Neuron (in vitro differentiated cells): ENCODE data around the gene AMPD1.

Source experiments
- H2AFZ ChIP-seq: one replicate; pipeline ENCODE4 v1.6.1; 2013; ENCODE audit warnings: low read depth, mild to moderate bottlenecking, inconsistent platforms, low read length, moderate library complexity
- H3K27me3 ChIP-seq: one replicate; pipeline ENCODE4 v1.6.1; 2013; ENCODE audit warnings: low read length; ENCODE audit not compliant: insufficient read depth
- H3K36me3 ChIP-seq: one replicate; pipeline ENCODE4 v1.6.1; 2013; ENCODE audit warnings: low read length; ENCODE audit not compliant: insufficient read depth
- H3K4me1 ChIP-seq: one replicate; pipeline ENCODE4 v1.6.1; 2013; ENCODE audit warnings: low read length; ENCODE audit not compliant: insufficient read depth
- H3K4me3 ChIP-seq: 2 replicates; pipeline ENCODE4 v1.5.1; 2013; ENCODE audit warnings: mild to moderate bottlenecking, low read length, moderate library complexity
- H3K9me3 ChIP-seq: one replicate; pipeline ENCODE4 v1.6.1; 2013; ENCODE audit warnings: low read length

Gene AMPD1

DNA sequence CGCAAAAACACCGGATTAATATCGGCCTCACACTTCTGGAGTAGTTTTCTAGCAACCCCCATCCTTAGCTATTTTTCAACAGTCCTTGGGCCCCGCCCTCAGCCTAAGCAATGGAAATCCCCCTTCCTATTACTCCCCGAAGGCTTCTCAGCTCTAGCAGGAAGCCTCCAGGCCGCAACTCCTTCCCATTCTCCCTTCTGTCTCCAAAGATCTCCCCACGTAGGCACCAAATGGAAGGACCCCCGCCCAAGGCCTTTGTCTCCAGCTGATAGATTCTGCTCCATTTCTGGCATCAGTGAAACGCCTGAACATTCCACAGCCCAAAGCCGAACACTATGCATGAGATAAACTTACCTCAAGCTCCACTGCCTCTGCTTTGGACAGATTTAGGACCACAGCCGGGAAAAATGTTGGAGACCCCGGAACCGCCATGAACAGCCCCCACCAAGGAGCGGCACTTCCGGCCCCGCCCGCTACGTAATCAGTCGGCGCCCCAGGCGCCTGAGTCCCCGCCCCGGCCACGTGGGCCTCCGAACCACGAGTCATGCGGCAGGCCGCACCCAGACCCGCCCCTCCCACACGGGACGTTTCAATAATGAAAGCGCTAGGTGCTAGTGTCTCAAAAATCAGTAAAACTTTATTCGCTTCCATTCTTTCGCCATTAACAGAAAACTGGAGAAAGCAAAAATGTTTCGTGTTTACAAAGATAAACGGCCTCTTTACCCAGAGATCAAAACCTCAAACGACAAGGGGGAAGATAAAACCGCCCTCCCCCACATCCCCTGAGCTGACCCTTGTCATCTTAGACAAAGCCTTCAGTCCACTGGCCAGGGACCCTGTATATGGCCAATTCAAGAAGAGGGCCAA, 21.2 kb upstream of the AMPD1 start, which contains the start of gene NRAS:
TSS of gene NRAS (minus strand) at position 468 of the 867 bp plus-strand sequence. CDS start 611 bp downstream, outside the sequence.
- no peaks in the 10 kb centered on the region for H3K9me3 ChIP-seq
- H3K36me3 ChIP-seq: peaks cover 71% of the 10 kb centered on the region

DNA sequence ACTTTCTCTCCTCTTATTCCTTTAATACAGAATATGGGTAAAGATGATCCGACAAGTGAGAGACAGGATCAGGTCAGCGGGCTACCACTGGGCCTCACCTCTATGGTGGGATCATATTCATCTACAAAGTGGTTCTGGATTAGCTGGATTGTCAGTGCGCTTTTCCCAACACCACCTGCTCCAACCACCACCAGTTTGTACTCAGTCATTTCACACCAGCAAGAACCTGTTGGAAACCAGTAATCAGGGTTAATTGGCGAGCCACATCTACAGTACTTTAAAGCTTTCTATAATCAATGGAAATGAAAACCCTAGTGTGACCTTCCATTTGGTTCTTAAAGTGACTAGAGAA, 20.6 kb upstream of the AMPD1 start:
- Histone ChIP-seq H3K27me3 (no peaks in the 10 kb centered on the region), H3K4me1 (peaks cover 16% of the 10 kb centered on the region), H3K4me3 (peak overlapping the region; percentile 88), H2AFZ (peak overlapping the region; percentile 17), H3K36me3 (peaks cover 70% of the 10 kb centered on the region), H3K9me3 (no peaks in the 10 kb centered on the region)

More for the DNA sequence above, 21.2 kb upstream of the AMPD1 start, which contains the start of gene NRAS:
- Histone ChIP-seq H2AFZ (peak within 1 kb of the TSS; percentile 17), H3K4me3 (peak within 1 kb of the TSS; percentile 88), H3K27me3 (no peaks in the 10 kb centered on the region), H3K4me1 (peaks cover 16% of the 10 kb centered on the region)

DNA sequence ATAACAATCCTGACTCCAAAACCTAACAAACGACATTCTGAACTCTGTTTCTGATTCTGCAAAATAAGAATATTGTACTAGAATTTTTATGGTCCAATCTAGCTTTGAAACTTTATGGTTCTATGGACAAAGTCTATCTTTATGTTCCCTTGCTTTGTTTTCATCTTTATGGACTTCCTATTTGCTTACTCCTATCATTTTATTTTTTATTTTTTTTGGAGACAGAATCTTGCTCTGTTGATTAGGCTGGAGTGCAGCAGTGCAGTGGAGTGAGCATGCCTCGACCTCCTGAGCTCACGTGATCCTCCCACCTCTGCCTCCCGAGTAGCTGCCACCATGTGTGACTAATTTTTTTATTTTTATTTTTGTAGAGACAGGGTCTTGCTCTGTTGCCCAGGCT, 17.6 kb upstream of the AMPD1 start:
- H3K4me3 ChIP-seq: no peak overlapping the region
- H3K4me1 ChIP-seq: peaks cover 16% of the 10 kb centered on the region
- H3K27me3 ChIP-seq: no peaks in the 10 kb centered on the region
- no peaks in the 10 kb centered on the region for H3K9me3 ChIP-seq
- peaks cover 67% of the 10 kb centered on the region for H3K36me3 ChIP-seq
- no peak overlapping the region for H2AFZ ChIP-seq

DNA sequence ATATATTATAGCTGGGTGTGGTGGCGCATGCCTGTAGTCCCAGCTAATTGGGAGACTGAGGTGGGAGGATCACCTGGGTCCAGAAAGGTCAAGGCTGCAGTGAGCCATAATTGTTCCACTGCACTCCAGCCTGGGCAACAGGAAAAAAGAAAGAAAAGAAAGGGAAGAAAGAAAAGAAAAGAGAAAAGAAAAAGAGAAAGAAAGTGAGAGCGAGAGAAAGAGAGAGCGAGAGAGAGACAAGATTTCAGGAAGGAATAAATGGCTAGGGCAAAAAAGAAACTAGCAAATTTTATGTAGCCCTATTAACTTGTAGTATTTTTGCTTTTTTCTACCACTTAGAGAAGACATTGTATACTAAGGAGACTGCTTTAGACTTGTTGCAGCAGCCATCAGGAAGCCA, 15.0 kb upstream of the AMPD1 start:
- Histone ChIP-seq H3K4me3 (no peak overlapping the region), H3K9me3 (no peaks in the 10 kb centered on the region), H3K4me1 (peaks cover 4% of the 10 kb centered on the region), H2AFZ (no peak overlapping the region), H3K27me3 (no peaks in the 10 kb centered on the region), H3K36me3 (peaks cover 84% of the 10 kb centered on the region)

DNA sequence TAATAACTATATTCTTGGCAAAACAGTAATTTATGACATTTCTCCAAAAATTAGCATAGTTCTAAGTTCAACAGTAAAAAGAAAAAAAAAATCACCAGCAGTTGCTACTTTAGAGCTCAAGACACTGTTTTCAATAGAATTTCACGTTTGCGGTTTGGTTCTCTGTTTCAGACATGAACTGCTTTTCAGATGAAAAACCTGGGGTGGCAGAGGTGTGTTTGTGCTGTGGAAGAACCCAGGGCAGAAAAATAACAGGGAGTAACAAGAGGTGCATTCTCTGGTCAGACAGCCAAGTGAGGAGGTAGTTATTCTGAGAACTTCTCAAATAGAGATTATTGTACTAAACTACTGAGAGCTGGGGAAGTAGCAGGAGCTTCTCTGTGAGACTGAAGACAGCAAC, 12.3 kb upstream of the AMPD1 start:
- H3K4me1 ChIP-seq: no peaks in the 10 kb centered on the region
- peaks cover 61% of the 10 kb centered on the region for H3K36me3 ChIP-seq
- no peaks in the 10 kb centered on the region for H3K9me3 ChIP-seq
- no peaks in the 10 kb centered on the region for H3K27me3 ChIP-seq
- H3K4me3 ChIP-seq: no peak overlapping the region
- no peak overlapping the region for H2AFZ ChIP-seq

DNA sequence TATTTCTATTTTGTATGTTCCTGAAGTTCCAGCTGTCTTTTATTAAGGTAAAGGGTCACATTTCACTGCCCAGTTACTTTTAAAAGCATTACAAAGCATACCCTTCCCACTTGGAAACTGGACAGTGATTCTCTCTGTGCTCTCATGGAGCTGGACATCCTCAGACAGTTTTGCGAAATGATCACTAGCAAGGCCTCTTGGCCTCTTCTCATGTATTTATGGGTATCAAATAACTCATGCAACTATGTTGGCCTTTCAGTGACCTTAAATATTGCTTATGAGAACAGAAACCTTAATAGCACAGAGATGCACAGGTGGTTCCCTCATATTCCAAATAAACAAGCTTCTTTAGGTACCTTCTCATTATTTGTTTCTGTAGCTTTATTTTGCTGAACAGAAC, 7.9 kb upstream of the AMPD1 start:
- Histone ChIP-seq H3K27me3 (no peaks in the 10 kb centered on the region), H3K9me3 (no peaks in the 10 kb centered on the region), H3K4me3 (no peak overlapping the region), H3K4me1 (no peaks in the 10 kb centered on the region), H3K36me3 (peaks cover 24% of the 10 kb centered on the region), H2AFZ (no peak overlapping the region)

DNA sequence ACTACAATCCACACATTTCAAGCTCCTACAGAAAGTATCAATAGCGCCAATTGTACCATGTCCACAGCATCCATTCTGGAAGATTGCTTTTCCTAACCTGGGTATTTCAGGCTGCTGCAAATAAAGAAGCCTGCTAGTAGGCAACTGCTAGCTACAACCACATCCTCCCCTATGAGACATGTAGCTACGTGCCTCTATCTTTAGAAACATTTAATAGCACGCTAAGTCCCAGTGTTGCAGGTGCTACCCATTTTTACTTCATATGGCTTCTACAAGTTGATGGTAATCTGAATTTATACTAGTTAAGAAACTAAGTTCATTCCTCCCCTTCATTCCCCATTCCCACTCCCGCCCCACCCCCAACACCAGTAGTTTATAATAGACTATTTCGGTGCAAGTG, 7.4 kb upstream of the AMPD1 start:
- no peaks in the 10 kb centered on the region for H3K9me3 ChIP-seq
- no peaks in the 10 kb centered on the region for H3K27me3 ChIP-seq
- H2AFZ ChIP-seq: no peak overlapping the region
- no peak overlapping the region for H3K4me3 ChIP-seq
- no peaks in the 10 kb centered on the region for H3K4me1 ChIP-seq
- peaks cover 19% of the 10 kb centered on the region for H3K36me3 ChIP-seq

DNA sequence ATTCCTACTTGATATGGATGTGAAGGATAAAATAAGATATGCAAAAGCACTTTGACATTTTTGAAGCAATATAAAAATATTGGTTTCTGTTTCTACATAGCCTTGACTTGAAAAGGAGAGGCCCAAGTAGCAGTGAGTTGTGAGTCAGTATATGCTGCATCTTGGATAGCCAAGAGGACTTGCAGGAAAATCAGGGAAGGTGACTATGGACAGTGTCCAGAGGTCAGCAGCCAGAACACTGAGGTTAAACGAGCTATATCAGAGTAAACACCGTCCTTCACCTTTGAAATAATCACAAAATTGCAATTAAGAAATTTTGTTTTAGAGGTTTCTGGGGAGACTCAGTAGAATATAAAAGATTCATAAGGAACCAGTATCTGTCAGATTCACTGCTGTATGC, 6.6 kb upstream of the AMPD1 start:
- Histone ChIP-seq H3K27me3 (no peaks in the 10 kb centered on the region), H3K4me1 (no peaks in the 10 kb centered on the region), H2AFZ (no peak overlapping the region), H3K4me3 (no peak overlapping the region), H3K9me3 (no peaks in the 10 kb centered on the region), H3K36me3 (peaks cover 11% of the 10 kb centered on the region)

DNA sequence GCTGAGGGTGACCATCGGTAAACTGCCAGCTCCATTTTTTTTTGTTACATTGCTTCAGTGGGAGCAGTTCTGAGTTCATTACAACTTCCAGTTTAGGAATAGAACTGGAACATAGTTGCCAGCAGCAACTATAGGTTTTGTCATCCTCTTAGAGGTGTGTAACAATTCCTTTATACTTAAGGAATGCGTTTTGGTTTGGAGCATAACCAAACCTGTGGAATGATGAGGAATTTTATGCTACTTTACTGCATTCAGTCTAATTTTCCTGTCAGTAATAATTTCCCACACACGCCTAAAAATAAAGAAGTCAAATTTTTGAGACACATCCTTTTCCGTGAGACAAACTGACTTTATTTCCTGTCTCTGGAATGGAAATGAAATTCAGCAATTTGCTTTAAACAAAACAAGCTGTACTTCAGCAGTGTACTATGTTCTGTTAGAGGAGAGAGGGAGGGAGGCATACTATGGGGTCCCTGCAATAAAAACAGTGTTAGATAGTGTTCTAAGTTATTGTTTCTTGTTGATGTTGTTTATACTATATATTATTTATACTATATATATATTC, 4.8 kb upstream of the AMPD1 start:
- H3K36me3 ChIP-seq: no peaks in the 10 kb centered on the region
- H3K4me1 ChIP-seq: no peaks in the 10 kb centered on the region
- no peaks in the 10 kb centered on the region for H3K27me3 ChIP-seq
- H3K9me3 ChIP-seq: no peaks in the 10 kb centered on the region
- no peak overlapping the region for H2AFZ ChIP-seq
- H3K4me3 ChIP-seq: no peak overlapping the region

DNA sequence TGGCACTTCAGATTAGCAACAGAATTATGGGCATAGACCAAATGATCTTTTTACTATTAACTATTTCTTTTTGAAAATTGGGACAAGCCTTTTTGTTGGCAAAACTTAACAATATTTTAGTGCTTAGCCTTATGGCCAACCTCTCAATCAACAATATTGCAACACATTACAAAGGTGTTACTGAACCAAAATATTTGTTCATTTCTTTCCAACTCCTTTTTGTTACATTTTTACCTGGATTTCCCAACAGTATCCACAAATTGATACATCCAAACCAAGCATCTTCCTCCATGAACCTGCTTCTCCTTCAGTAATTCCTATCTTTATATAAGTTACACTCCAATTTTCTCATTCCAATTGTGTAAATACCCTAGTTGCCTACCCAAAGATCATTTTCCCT, 1.5 kb upstream of the AMPD1 start:
- H3K36me3 ChIP-seq: no peaks in the 10 kb centered on the region
- no peaks in the 10 kb centered on the region for H3K9me3 ChIP-seq
- no peak overlapping the region for H2AFZ ChIP-seq
- H3K4me3 ChIP-seq: no peak overlapping the region
- H3K27me3 ChIP-seq: no peaks in the 10 kb centered on the region
- no peaks in the 10 kb centered on the region for H3K4me1 ChIP-seq

DNA sequence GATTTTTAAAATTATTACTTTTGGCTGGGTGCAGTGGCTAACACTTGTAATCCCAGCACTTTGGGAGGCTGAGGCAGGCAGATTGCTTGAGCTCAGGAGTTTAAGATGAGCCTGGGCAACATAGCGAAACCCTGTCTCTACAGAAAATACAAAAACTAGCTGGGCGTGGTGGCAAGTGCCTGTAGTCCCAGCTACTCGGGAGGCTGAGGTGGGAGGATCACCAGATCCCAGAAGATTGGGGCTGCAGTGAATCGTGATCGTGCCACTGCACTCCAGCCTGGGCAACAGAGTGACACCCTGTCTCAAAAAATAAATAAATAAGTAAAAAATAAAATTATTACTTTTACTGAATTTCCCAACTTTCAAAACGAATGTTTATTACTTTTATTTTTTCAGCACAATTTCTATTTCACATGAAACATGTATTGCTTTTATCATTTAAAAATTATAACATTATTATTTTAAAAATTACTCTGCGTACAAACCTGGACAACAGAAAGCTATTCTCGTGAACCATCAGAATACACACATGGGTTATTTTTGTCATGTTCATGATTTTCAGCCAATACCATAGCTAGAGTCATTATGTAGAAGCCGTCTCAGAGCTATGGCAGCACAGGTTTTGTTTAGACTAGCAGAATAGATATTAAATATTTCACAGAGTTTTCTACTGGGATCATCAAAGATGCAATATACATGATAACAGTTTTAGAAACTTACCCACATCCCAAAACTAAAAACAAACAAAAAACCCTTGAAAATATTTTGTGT, 621 bp downstream of the AMPD1 start:
- no peak overlapping the region for H3K4me3 ChIP-seq
- no peaks in the 10 kb centered on the region for H3K36me3 ChIP-seq
- H3K27me3 ChIP-seq: no peaks in the 10 kb centered on the region
- H3K9me3 ChIP-seq: no peaks in the 10 kb centered on the region
- H2AFZ ChIP-seq: no peak overlapping the region
- no peaks in the 10 kb centered on the region for H3K4me1 ChIP-seq

DNA sequence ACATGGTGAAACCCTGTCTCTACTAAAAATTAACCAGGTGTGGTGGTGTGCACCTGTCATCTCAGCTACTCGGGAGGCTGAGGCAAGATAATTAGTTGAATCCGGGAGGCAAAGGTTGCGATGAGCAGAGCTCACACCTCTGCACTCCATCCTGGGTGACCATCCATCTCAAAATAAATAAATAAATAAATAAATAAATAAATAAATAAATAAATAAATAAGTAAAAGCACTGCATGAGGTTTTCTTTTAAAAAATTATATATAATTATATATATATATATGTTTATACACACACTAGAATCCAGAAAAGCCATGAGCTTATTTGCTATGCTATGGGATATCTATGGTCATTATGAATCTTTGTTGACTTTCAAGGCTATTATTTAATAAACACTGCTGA, 2.4 kb downstream of the AMPD1 start:
- no peaks in the 10 kb centered on the region for H3K9me3 ChIP-seq

DNA sequence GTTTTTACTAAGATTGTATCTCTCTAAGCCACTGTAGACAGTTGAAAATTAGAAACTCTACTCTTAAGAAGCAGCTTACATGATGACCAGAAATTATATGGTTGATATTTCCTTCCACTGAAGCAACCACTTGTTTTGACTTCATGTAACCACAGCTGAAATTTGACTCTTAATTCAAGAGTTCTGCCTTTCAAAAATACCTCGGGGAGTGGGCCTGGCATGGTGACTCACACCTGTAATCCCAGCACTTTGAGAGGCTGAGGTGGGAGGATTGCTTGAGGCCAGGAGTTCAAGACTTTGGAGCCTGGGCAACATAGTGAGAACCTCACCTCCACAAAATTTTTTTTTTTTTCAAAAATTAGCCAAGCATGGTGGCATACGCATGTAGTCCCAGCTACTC, 4.3 kb downstream of the AMPD1 start:
- Histone ChIP-seq H3K36me3 (no peaks in the 10 kb centered on the region), H3K27me3 (peaks cover 13% of the 10 kb centered on the region), H3K4me1 (no peaks in the 10 kb centered on the region), H3K9me3 (no peaks in the 10 kb centered on the region), H3K4me3 (no peak overlapping the region), H2AFZ (no peak overlapping the region)

More for the DNA sequence above, 2.4 kb downstream of the AMPD1 start:
- Histone ChIP-seq H3K4me1 (no peaks in the 10 kb centered on the region), H2AFZ (no peak overlapping the region), H3K36me3 (no peaks in the 10 kb centered on the region), H3K4me3 (no peak overlapping the region), H3K27me3 (peaks cover 8% of the 10 kb centered on the region)
